Measurements from ENCODE around the gene MEX3D. TPM values are rescaled to one million over a fixed set of nuclear protein-coding genes. Genes with fewer than 3 reads are reported as not detected.

MEX3D gene
- polyA plus RNA-seq, 2 of the 4 experiments (the other 2 are of a cell fraction): 2.1 to 7.1 TPM

DNA sequence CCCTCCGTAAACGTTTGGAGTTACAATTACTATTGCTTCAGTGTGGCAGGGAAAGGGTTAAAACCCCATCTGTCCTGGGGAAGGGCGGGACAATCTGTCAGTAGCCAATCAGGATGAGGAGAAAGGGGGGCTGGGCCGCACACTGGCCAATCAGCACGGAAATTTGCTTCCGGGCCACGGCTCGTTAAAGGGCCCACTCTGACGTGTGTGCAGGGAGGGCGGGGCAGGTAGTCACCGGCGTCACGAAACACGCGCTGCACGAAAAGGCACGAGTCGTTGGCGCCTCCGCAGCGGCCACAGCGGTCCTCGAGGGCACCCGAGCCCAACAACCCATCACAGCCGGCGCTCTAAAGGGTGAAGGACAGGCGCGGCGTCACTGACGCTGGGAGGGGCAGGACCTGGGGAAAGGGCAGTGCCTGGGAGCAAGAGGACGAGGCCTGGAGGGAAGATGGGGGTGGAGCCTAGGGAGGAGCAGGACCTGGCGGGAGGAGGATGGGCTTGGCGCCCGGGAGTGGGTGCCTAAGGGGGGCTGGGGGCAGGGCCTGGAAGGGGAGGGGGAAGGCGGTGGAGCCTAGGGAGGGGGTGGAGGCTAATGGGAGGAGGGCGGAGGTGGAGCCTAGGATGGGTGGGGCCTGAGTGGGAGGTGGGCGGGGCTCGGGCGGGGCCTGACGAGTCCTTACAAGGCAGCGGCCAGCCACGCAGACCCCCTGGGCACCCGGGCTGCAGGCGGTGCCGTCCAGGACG is 60.2 kb downstream of the MEX3D start (continued):
- no peak for TF ChIP-seq REST (IDR thresholded peaks at IDR 0.05)
- no peak for TF ChIP-seq RARB (CRISPR knock-in tag; IDR thresholded peaks at IDR 0.05)
- TF ChIP-seq CHD2 (IDR thresholded peaks at IDR 0.05; ENCODE audit: low read length, partially characterized antibody): no peak
- TF ChIP-seq MAX (IDR thresholded peaks at IDR 0.05): peak; percentile 94
- no peak for TF ChIP-seq FOSL2 (IDR thresholded peaks at IDR 0.05)
- TF ChIP-seq FOSL2 (CRISPR knock-in tag; IDR thresholded peaks at IDR 0.05): no peak
- no peak for TF ChIP-seq KDM5A (IDR thresholded peaks at IDR 0.05)

DNA sequence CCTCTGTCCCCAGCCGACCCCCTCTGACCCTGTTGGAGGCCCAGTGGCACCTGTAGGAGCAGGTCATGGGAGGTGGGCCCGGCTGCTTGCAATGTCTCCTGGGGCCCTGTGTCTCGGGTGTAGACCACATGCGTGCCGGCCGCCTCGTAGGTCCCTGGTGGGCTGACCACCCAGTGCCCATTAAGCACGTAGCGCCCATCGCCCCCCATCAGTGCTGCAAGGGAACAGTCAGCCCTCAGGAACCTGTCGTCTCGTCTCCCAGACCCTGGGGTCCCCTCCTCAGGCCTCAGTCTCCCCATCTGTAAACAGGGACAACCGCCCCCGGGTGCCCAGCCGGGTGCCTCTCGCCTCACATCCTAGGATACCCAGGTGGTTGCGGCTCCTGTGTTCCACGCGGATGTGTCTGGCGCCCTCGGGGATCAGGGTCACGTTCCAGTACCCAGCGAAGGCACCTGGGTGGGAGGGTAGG is 60.9 kb downstream of the MEX3D start:
- Histone ChIP-seq H3K9me3 (no peaks in the 10 kb centered on the region), H3K4me2 (peak overlapping the region; percentile 77), H3K27ac (peak overlapping the region; percentile 88 to 91; a peak in 5 of 6 replicates), H3K4me1 (peaks cover 11% of the 10 kb centered on the region; the same call in 2 of the 3 replicates), H3K4me3 (peak overlapping the region; percentile 57; the same call in 1 of the 3 replicates)
- ATAC-seq (no peak), FAIRE-seq (no peak), DNase-seq (ENCODE audit: low read depth in 1 of 2, low spot score in 1 of 2) (no peak)
- WGBS (ENCODE audit: missing lambda C conversion rate): 100% methylated on average over 10 of the region's 23 CpGs
- ChIA-PET CTCF (interaction anchor here (0.6 to 1.5 kb wide), 2 partner anchors 15 to 654 kb away, joined by 4 to 5 read pairs; no protein-coding TSS in a partner anchor), POLR2A (no interaction called here)
- TF ChIP-seq MAZ (IDR thresholded peaks at IDR 0.05; ENCODE audit: borderline replicate concordance, low read depth, low read length): no peak
- no peak for TF ChIP-seq CHD2 (IDR thresholded peaks at IDR 0.05; ENCODE audit: low read length, partially characterized antibody)
- no peak for TF ChIP-seq NPAS2 (CRISPR knock-in tag; IDR thresholded peaks at IDR 0.05; ENCODE audit: borderline replicate concordance)

GRCh38 chr19:1505991-1506881 is 61.9 kb downstream of the MEX3D start:
- Histone ChIP-seq H3K27ac (no peak overlapping the region), H3K4me1 (peaks cover 12% of the 10 kb centered on the region; the same call in 2 of the 3 replicates), H3K4me2 (no peak overlapping the region), H3K4me3 (no peak overlapping the region), H3K9me3 (no peaks in the 10 kb centered on the region)
- FAIRE-seq (no peak), ATAC-seq (no peak), DNase-seq (ENCODE audit: low read depth in 1 of 2, low spot score in 1 of 2) (no peak)
- POLR2A ChIA-PET: no interaction called here
- CTCF ChIA-PET: no interaction called here
- 88% methylated on average over 16 of the region's 45 CpGs for WGBS (ENCODE audit: missing lambda C conversion rate)
- TF ChIP-seq, protein P1, sequence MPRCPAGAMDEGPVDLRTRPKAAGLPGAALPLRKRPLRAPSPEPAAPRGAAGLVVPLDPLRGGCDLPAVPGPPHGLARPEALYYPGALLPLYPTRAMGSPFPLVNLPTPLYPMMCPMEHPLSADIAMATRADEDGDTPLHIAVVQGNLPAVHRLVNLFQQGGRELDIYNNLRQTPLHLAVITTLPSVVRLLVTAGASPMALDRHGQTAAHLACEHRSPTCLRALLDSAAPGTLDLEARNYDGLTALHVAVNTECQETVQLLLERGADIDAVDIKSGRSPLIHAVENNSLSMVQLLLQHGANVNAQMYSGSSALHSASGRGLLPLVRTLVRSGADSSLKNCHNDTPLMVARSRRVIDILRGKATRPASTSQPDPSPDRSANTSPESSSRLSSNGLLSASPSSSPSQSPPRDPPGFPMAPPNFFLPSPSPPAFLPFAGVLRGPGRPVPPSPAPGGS (IDR thresholded peaks at IDR 0.05): no peak
- TF ChIP-seq CHD4 (IDR thresholded peaks at IDR 0.05; ENCODE audit: borderline replicate concordance) (no peak), SREBF2 (IDR thresholded peaks at IDR 0.05) (no peak), EP300 (IDR thresholded peaks at IDR 0.05) (no peak), TFCP2L1 (CRISPR knock-in tag; IDR thresholded peaks at IDR 0.05) (no peak), RNF2 (IDR thresholded peaks at IDR 0.05; ENCODE audit: borderline replicate concordance, low read depth) (no peak), RAD21 (conservative IDR thresholded peaks at IDR 0.05 in 1 of 2, IDR thresholded peaks at IDR 0.05 in 1 of 2) (no peak), REST (IDR thresholded peaks at IDR 0.05) (no peak), EHF (CRISPR knock-in tag; IDR thresholded peaks at IDR 0.05) (no peak)

Measured in A549 (cell line).